NCI-H226 (cell line): ENCODE results near the gene LRRC8E.

ENCODE experiments used
- DNase-seq: peaks from one replicate; pipeline ENCODE4 v3.0.0-alpha.2; 2015

LRRC8E gene

DNA sequence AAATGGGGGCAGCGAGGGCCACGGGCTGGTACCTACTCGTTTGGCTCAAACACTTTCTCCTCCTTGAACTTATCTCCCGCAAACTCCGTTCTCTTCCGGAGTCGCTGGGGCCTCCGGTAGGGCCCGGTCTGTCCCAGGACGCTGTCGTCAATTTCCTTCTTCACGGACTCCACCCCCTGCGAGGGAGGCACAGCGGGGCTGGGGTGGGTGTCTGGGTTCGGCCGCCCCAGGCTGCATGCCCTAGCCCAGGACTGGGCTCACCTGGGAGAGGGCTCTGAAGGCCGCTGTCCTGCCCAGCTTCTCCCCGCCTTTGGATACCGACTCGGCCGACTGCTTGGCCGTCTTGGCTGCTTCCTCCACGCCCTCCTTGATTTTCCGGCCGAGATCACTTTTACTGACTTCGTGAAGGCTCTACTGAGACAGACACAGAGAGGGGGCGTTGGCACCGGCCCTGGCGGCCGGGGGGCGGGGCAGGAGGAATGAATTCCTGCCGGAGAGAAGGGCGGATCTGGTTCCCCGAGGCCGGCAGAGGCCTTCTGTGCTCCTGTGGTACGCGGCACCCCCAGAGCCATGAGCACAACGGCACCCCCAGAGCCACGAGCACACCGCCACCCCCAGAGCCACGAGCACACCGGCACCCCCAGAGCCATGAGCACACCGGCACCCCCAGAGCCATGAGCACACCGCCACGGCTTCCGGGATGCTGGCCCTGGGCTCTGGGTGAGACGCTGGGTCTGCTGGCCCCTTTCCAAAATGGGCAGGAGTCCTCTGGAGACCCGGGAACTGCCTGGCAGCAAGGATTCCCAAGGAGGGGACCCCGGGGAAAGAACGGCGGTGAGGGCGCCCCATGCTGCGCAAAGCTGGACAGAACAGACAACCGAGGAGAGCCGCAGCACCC, 45.8 kb downstream of the LRRC8E start:
- DNase-seq: no peak

DNA sequence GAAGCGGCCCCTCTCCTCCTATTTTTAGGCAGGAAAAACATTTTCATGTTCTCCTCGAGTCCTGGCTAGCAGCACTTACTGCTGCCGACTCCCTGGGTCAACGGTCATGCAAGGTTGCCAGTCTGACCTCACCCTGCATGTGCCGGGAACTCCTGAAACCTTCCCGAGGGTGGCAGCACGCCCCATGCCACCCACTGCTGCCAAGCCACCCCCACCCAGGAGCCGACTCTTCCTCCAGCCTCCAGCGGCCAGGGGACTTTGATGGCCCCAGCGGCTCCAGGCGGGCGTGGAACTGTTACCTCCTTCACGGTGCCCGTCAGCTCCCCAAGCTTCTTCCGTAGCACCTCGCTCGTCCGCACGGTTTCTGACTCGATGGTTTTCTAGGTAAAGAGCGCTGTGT, 46.5 kb downstream of the LRRC8E start:
- DNase-seq: no peak

DNA sequence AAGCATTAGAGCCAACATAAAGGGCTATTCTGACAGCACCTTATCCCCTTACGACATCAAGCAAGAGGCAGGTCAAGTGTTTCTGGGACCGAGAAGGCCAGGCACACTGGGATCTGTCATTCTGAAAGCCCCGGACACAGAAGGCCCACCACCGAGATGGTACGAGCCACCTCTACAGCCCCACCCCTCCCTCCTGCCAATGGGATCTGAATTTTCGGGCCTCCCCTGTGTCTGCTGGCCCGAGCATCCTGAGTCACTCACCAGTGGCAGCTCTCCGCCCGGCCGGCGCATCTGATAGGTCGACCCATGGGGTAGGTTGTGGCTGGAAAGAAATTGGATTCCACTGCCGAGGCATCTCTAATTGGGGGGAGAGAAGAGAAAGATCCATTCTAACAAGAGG, 52.5 kb downstream of the LRRC8E start:
- DNase-seq: no peak

DNA sequence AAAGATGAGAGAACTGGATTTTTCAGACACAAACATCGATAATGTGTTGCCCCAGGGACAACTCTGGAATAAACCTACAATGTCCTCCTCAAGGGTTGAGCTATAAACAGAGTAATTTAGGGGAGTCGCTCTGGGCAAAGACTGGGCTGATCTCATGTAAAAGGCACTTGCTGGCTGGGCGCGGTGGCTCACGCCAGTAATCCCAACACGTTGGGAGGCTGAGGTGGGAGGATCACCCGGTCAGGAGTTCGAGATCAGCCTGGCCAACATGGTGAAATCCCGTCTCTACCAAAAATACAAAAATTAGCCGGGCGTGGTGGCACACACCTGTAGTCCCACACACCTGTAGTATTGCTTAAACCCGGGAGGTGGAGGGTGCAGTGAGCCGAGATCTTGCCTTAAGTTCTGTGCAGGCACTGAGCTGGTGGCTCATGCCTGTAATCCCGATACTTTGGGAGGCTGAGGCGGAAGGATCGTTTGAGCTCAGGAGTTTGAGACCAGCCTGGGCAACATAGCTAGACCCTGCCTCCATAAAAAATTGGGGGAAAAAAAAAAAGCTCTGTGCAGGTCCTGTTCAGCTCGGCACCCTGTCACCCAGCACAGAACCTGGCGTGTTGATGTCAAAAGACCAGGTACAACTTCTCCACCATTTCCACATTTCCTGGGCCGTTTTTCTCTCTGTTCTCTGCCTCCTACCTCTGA, 53.7 kb downstream of the LRRC8E start:
- DNase-seq: no peak

DNA sequence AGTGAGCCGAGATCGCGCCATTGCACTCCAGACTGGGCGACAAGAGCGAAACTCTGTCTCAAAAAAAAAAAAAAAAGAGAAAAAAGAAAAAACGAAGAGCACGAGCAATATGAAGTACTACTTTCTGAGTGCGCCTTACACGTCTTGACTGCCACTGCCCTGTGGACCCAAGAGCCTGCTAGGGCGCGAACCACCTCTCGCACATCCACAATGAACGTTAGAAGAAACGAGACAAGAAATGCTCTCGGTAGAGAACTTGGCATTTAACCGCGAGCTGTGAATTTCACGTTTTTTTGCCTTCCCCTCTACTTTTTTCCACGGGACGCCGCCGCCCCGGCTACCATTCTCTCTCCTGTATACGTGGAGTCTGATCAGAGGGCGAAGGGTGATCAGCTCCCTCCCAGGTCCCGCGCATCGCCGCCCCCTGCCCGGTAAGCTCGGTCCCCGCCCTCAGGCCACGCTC, 54.7 kb downstream of the LRRC8E start:
- DNase-seq: no peak

DNA sequence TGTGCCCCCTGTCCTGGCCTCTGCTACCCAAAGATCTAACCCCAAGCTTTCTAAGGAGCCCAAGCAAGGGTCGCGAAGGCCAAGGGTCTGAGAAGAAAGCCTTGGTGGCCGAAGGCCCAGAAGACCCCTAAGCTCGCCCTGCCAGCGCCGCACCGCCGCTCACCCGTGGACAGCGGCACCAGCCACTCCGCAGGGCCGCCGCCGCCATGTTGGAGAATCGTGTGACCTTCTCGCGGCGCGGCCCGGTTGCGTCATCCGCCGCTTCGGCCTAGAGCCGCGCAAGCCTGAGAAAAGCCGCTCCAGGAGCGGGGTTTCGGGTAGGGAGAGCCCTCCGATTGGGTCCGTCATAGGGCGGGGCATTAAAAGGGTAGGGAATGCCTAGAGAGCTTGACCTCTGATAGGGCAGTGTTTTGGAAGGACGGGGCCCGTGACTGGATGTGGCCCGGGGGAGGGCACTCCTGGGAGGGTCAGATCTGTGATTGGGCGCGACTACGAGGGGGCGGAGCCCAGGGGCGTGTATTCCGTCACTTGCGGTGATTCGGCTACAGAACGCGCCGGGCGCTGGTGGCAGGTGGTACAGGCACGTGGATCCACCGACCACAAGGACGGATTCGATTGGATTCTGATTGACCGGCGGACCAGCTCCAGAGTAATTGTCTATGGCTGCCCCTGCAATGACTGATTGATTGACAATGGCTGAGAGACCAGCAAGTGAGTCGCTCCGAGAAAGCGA, 55.3 kb downstream of the LRRC8E start, which contains the start of gene TIMM44:
TIMM44 (minus strand) TSS at position 223 of the 733 bp plus-strand sequence; CDS start at position 208, 15 bp downstream.
- peak; percentile 99 for DNase-seq

DNA sequence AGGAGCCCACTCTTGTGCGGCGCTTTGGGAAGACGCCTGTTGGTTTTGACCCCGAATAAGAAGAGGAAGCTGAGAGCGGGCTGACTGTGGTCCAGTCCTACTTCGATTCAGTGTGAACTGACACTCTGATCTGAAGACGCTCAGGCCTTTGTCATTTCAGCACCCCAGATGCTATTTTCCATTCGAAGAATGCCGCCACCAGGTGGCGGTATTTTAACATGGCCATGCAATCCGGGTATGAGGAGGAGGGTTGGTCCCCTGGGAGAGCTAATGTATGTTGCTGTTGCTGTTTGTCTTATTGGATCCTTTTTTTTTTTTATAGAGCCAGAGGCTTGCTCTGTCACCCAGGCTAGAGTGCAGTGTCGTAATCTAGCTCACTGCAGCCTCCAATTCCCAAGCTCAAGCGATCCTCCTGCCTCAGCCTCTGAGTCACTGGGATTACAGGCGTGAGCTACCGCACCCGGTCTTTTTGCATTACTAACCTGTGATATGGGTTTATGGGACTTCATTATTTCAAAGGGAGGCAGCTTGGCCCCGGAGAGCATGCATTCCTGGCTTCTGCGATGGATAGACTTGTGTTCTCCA, 56.0 kb downstream of the LRRC8E start:
- peak; percentile 70 for DNase-seq

DNA sequence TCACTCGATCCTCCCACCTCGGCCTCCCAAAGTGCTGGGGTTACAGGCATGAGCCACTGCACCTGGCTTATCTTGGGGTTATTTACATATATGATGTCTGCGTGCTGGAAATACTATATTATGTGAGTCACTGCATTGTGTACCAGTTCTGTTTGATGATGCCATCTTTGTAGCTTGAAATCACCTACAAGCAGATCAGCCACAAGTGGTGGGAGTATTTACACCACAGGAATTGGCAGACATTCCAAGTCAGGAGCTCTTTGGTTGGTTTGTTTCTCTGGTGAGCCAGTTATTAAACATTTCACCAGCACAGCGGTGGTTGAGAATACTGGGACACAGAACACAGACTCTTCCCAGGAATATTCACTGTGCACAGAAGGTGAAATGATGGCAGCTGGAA, 59.6 kb downstream of the LRRC8E start:
- DNase-seq: peak; percentile 75
